OCI-LY1 (cell line): ENCODE data around the gene FHL1.

Experiments used
- H2AFZ ChIP-seq: fragments of 200-600 bp; sonication (generic), shearing (Covaris generic); 2 replicates; pipeline ENCODE4 v1.6.0; 2014; ENCODE audit warnings: antibody characterized with exemption, mild to moderate bottlenecking, low read length
- H3F3A ChIP-seq: fragments of 200-600 bp; sonication (generic), shearing (Covaris generic); 2 replicates; pipeline ENCODE4 v1.6.0; 2014; ENCODE audit warnings: mild to moderate bottlenecking, antibody characterized with exemption, low read length, moderate library complexity; ENCODE audit not compliant: insufficient read depth
- H3K27ac ChIP-seq: fragments of 200-600 bp; sonication (generic); 2 replicates; pipeline ENCODE4 v1.5.1; 2014; ENCODE audit warnings: low read length, mixed run types, mild to moderate bottlenecking, low read depth; ENCODE audit not compliant: poor library complexity, severe bottlenecking
- H3K27me3 ChIP-seq: fragments of 200-600 bp; sonication (generic); 2 replicates; pipeline ENCODE4 v1.6.0; 2014; ENCODE audit warnings: antibody characterized with exemption, mild to moderate bottlenecking, low read length, moderate library complexity; ENCODE audit not compliant: insufficient read depth
- H3K36me3 ChIP-seq: fragments of 200-600 bp; sonication (generic); 2 replicates; pipeline ENCODE4 v1.6.1; 2014; ENCODE audit warnings: mild to moderate bottlenecking, antibody characterized with exemption, low read length, moderate library complexity, mixed read lengths; ENCODE audit not compliant: insufficient read depth
- H3K4me1 ChIP-seq: fragments of 200-600 bp; sonication (generic); 2 replicates; pipeline ENCODE4 v1.5.1; 2014; ENCODE audit warnings: mild to moderate bottlenecking, low read length, moderate library complexity; ENCODE audit not compliant: insufficient read depth, severe bottlenecking
- H3K4me2 ChIP-seq: fragments of 200-600 bp; sonication (generic), shearing (Covaris generic); 2 replicates; pipeline ENCODE4 v1.6.1; 2014; ENCODE audit warnings: low read length
- H3K4me3 ChIP-seq: fragments of 200-600 bp; sonication (generic); 2 replicates; pipeline ENCODE4 v1.5.1; 2014; ENCODE audit warnings: low read length, low read depth, mild to moderate bottlenecking, mixed read lengths; ENCODE audit not compliant: poor library complexity, severe bottlenecking
- H3K79me2 ChIP-seq: fragments of 200-600 bp; shearing (Covaris generic); 2 replicates; pipeline ENCODE4 v1.6.1; 2016; ENCODE audit warnings: mixed run types, low read length, mixed read lengths; ENCODE audit not compliant: insufficient read depth
- H3K9ac ChIP-seq: fragments of 200-600 bp; sonication (generic), shearing (Covaris generic); 2 replicates; pipeline ENCODE4 v1.6.1; 2014; ENCODE audit warnings: mild to moderate bottlenecking, low read length, mixed read lengths
- H3K9me2 ChIP-seq: fragments of 200-600 bp; sonication (generic), shearing (Covaris generic); 2 replicates; pipeline ENCODE4 v1.6.1; 2014; ENCODE audit warnings: low read depth, mild to moderate bottlenecking, low read length, mixed read lengths
- H3K9me3 ChIP-seq: fragments of 200-600 bp; shearing (Covaris generic); 2 replicates; pipeline ENCODE4 v1.6.1; 2014; ENCODE audit warnings: low read length, mixed read lengths
- H4K20me1 ChIP-seq: fragments of 200-600 bp; sonication (generic), shearing (Covaris generic); 2 replicates; pipeline ENCODE4 v1.6.0; 2016; ENCODE audit warnings: mild to moderate bottlenecking, low read length; ENCODE audit not compliant: insufficient read depth
- CTCF ChIP-seq: fragments of 200-600 bp; sonication (generic), shearing (Covaris generic); IDR thresholded peaks from 2 replicates; pipeline ENCODE4 v1.5.1; 2017; ENCODE audit warnings: mild to moderate bottlenecking, antibody characterized with exemption, low read length, moderate library complexity, mixed read lengths
- EZH2 ChIP-seq: fragments of 200-600 bp; sonication (generic), shearing (Covaris generic); IDR thresholded peaks from 2 replicates; pipeline ENCODE4 v1.8.0; 2017; ENCODE audit warnings: borderline replicate concordance, mixed run types, mild to moderate bottlenecking, antibody characterized with exemption, low read length, moderate library complexity, mixed read lengths

FHL1 gene

DNA sequence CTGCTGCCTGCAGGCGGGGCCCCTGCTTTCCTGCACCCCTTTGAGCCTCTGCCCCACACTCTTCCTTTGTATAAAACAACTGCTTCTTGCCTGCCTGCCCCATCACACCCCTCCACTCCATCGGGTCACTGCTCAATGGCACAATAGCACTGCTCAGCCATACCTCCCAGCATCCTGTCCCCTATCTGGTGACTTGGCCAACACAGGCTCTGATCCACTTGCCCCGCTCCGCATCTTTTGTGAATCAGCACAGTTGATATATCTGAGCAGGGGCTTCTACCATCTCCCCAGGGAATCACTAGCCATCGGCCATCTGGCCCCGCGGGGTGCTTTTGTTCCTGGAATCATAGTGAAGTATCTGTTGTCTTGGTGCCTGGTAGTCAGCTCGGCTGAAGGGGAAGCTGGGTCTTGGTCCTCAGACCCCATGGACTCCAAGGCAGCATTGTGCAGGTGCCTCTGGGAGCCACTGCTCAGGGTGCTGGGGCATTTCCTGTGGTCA, 58.6 kb downstream of the FHL1 start:
- Histone ChIP-seq H3K9me3 (no peaks in the 10 kb centered on the region), H3K36me3 (no peaks in the 10 kb centered on the region), H3K79me2 (no peaks in the 10 kb centered on the region), H2AFZ (no peak overlapping the region), H3F3A (no peaks in the 10 kb centered on the region), H4K20me1 (no peaks in the 10 kb centered on the region), H3K4me1 (peaks cover 6% of the 10 kb centered on the region), H3K9me2 (no peaks in the 10 kb centered on the region), H3K27me3 (no peaks in the 10 kb centered on the region), H3K9ac (no peak overlapping the region), H3K4me2 (no peak overlapping the region), H3K27ac (no peak overlapping the region), H3K4me3 (no peak overlapping the region)
- TF ChIP-seq EZH2: no peak
- no peak for TF ChIP-seq CTCF

- no peaks in the 10 kb centered on the region for H4K20me1 ChIP-seq
- no peaks in the 10 kb centered on the region for H3K9me3 ChIP-seq
- H3K79me2 ChIP-seq: no peaks in the 10 kb centered on the region
- no peak overlapping the region for H2AFZ ChIP-seq
- no peaks in the 10 kb centered on the region for H3F3A ChIP-seq
- no peaks in the 10 kb centered on the region for H3K27me3 ChIP-seq
- H3K27ac ChIP-seq: no peak overlapping the region
- no peaks in the 10 kb centered on the region for H3K9me2 ChIP-seq
- no peak overlapping the region for H3K4me2 ChIP-seq
- H3K4me1 ChIP-seq: peaks cover 6% of the 10 kb centered on the region
- TF ChIP-seq CTCF (no peak), EZH2 (no peak)
- H3K9ac ChIP-seq: no peak overlapping the region
- H3K36me3 ChIP-seq: no peaks in the 10 kb centered on the region
- no peak overlapping the region for H3K4me3 ChIP-seq
Measured at GRCh38 chrX:136206916-136207315, 59.6 kb downstream of the FHL1 start.

- TF ChIP-seq CTCF (no peak), EZH2 (no peak)
- Histone ChIP-seq H3K27me3 (no peaks in the 10 kb centered on the region), H3K36me3 (no peaks in the 10 kb centered on the region), H3K4me3 (no peak overlapping the region), H3F3A (no peaks in the 10 kb centered on the region), H2AFZ (no peak overlapping the region), H3K27ac (no peak overlapping the region), H3K9me3 (no peaks in the 10 kb centered on the region), H3K4me1 (peaks cover 6% of the 10 kb centered on the region), H3K9me2 (no peaks in the 10 kb centered on the region), H3K79me2 (no peaks in the 10 kb centered on the region), H3K4me2 (no peak overlapping the region), H4K20me1 (no peaks in the 10 kb centered on the region), H3K9ac (no peak overlapping the region)
Measured at GRCh38 chrX:136207546-136207945, 60.2 kb downstream of the FHL1 start.
